ENCODE measurements around the gene MLIP.

Gene MLIP

GRCh38 chr6:54108271-54108670, 3.0 kb upstream of the MLIP start:
- no peak for TF ChIP-seq YY1 (IDR thresholded peaks at IDR 0.05; ENCODE audit: insufficient read depth, insufficient read length)
- DNase-seq (ENCODE audit: low read depth, low spot score), result no peak
- no peak overlapping the region for H3K9ac ChIP-seq (ENCODE audit: insufficient read length, low read depth)

GRCh38 chr6:54109586-54109985, 1.7 kb upstream of the MLIP start:
- H3K4me1 ChIP-seq (ENCODE audit: insufficient read depth, insufficient read length), result no peaks in the 10 kb centered on the region
- no peaks in the 10 kb centered on the region for H3K27me3 ChIP-seq (ENCODE audit: insufficient read depth, insufficient read length)
- DNase-seq (ENCODE audit: low read depth, low spot score), result no peak
- no peak for TF ChIP-seq YY1 (IDR thresholded peaks at IDR 0.05; ENCODE audit: insufficient read depth, insufficient read length)
- no peak for TF ChIP-seq SUZ12 (IDR thresholded peaks at IDR 0.05; ENCODE audit: extremely low read depth, insufficient read depth, insufficient read length)
- TF ChIP-seq ZNF274 (IDR thresholded peaks at IDR 0.05; ENCODE audit: low read depth, low read length), result no peak
- H3K36me3 ChIP-seq (ENCODE audit: insufficient read depth, insufficient read length, low read length), result no peaks in the 10 kb centered on the region
- H3K4me3 ChIP-seq (ENCODE audit: insufficient read length, low read depth), result no peak overlapping the region
- no peaks in the 10 kb centered on the region for H3K9me3 ChIP-seq (ENCODE audit: insufficient read depth, low read length)
- H3K9ac ChIP-seq (ENCODE audit: insufficient read length, low read depth), result no peak overlapping the region

More at GRCh38 chr6:54108271-54108670, 3.0 kb upstream of the MLIP start:
- Histone ChIP-seq H3K4me1 (ENCODE audit: insufficient read depth, insufficient read length) (no peaks in the 10 kb centered on the region), H3K36me3 (ENCODE audit: insufficient read depth, insufficient read length, low read length) (no peaks in the 10 kb centered on the region), H3K9me3 (ENCODE audit: insufficient read depth, low read length) (no peaks in the 10 kb centered on the region), H3K27me3 (ENCODE audit: insufficient read depth, insufficient read length) (no peaks in the 10 kb centered on the region), H3K4me3 (ENCODE audit: insufficient read length, low read depth) (no peak overlapping the region)

- no peak for DNase-seq (ENCODE audit: low read depth, low spot score)
Measured at GRCh38 chr6:54112151-54112650, 958 bp downstream of the MLIP start.

GRCh38 chr6:54114991-54115390, 3.7 kb downstream of the MLIP start:
- no peaks in the 10 kb centered on the region for H3K36me3 ChIP-seq (ENCODE audit: insufficient read depth, insufficient read length, low read length)
- no peaks in the 10 kb centered on the region for H3K4me1 ChIP-seq (ENCODE audit: insufficient read depth, insufficient read length)
- no peak overlapping the region for H3K4me3 ChIP-seq (ENCODE audit: insufficient read length, low read depth)
- TF ChIP-seq ZNF274 (IDR thresholded peaks at IDR 0.05; ENCODE audit: low read depth, low read length) (no peak), YY1 (IDR thresholded peaks at IDR 0.05; ENCODE audit: insufficient read depth, insufficient read length) (no peak), SUZ12 (IDR thresholded peaks at IDR 0.05; ENCODE audit: extremely low read depth, insufficient read depth, insufficient read length) (no peak)
- H3K9ac ChIP-seq (ENCODE audit: insufficient read length, low read depth), result no peak overlapping the region
- no peaks in the 10 kb centered on the region for H3K9me3 ChIP-seq (ENCODE audit: insufficient read depth, low read length)
- DNase-seq (ENCODE audit: low read depth, low spot score), result no peak
- H3K27me3 ChIP-seq (ENCODE audit: insufficient read depth, insufficient read length), result no peaks in the 10 kb centered on the region

More at GRCh38 chr6:54112151-54112650, 958 bp downstream of the MLIP start:
- H3K9ac ChIP-seq (ENCODE audit: insufficient read length, low read depth), result no peak overlapping the region
- H3K36me3 ChIP-seq (ENCODE audit: insufficient read depth, insufficient read length, low read length), result no peaks in the 10 kb centered on the region
- no peak overlapping the region for H3K4me3 ChIP-seq (ENCODE audit: insufficient read length, low read depth)
- H3K4me1 ChIP-seq (ENCODE audit: insufficient read depth, insufficient read length), result no peaks in the 10 kb centered on the region
- TF ChIP-seq ZNF274 (IDR thresholded peaks at IDR 0.05; ENCODE audit: low read depth, low read length) (no peak), YY1 (IDR thresholded peaks at IDR 0.05; ENCODE audit: insufficient read depth, insufficient read length) (no peak), SUZ12 (IDR thresholded peaks at IDR 0.05; ENCODE audit: extremely low read depth, insufficient read depth, insufficient read length) (no peak)
- H3K27me3 ChIP-seq (ENCODE audit: insufficient read depth, insufficient read length), result no peaks in the 10 kb centered on the region
- H3K9me3 ChIP-seq (ENCODE audit: insufficient read depth, low read length), result no peaks in the 10 kb centered on the region

GRCh38 chr6:54115966-54116365, 4.7 kb downstream of the MLIP start:
- H3K4me3 ChIP-seq (ENCODE audit: insufficient read length, low read depth), result no peak overlapping the region
- H3K9me3 ChIP-seq (ENCODE audit: insufficient read depth, low read length), result no peaks in the 10 kb centered on the region
- H3K4me1 ChIP-seq (ENCODE audit: insufficient read depth, insufficient read length), result no peaks in the 10 kb centered on the region
- DNase-seq (ENCODE audit: low read depth, low spot score), result no peak
- no peaks in the 10 kb centered on the region for H3K36me3 ChIP-seq (ENCODE audit: insufficient read depth, insufficient read length, low read length)
- TF ChIP-seq SUZ12 (IDR thresholded peaks at IDR 0.05; ENCODE audit: extremely low read depth, insufficient read depth, insufficient read length), result no peak
- TF ChIP-seq ZNF274 (IDR thresholded peaks at IDR 0.05; ENCODE audit: low read depth, low read length), result no peak
- TF ChIP-seq YY1 (IDR thresholded peaks at IDR 0.05; ENCODE audit: insufficient read depth, insufficient read length), result no peak
- H3K9ac ChIP-seq (ENCODE audit: insufficient read length, low read depth), result no peak overlapping the region
- H3K27me3 ChIP-seq (ENCODE audit: insufficient read depth, insufficient read length), result no peaks in the 10 kb centered on the region

- no peak for TF ChIP-seq SUZ12 (IDR thresholded peaks at IDR 0.05; ENCODE audit: extremely low read depth, insufficient read depth, insufficient read length)
- TF ChIP-seq ZNF274 (IDR thresholded peaks at IDR 0.05; ENCODE audit: low read depth, low read length), result no peak
- TF ChIP-seq YY1 (IDR thresholded peaks at IDR 0.05; ENCODE audit: insufficient read depth, insufficient read length), result no peak
- Histone ChIP-seq H3K36me3 (ENCODE audit: insufficient read depth, insufficient read length, low read length) (no peaks in the 10 kb centered on the region), H3K27me3 (ENCODE audit: insufficient read depth, insufficient read length) (no peaks in the 10 kb centered on the region), H3K4me3 (ENCODE audit: insufficient read length, low read depth) (no peak overlapping the region), H3K9me3 (ENCODE audit: insufficient read depth, low read length) (no peaks in the 10 kb centered on the region), H3K9ac (ENCODE audit: insufficient read length, low read depth) (no peak overlapping the region), H3K4me1 (ENCODE audit: insufficient read depth, insufficient read length) (no peaks in the 10 kb centered on the region)
- DNase-seq (ENCODE audit: low read depth, low spot score), result no peak
Measured at GRCh38 chr6:54118117-54118516, 6.9 kb downstream of the MLIP start.

- peak; percentile 3 for DNase-seq (ENCODE audit: low read depth, low spot score)
- H3K4me3 ChIP-seq (ENCODE audit: insufficient read length, low read depth), result no peak overlapping the region
- H3K4me1 ChIP-seq (ENCODE audit: insufficient read depth, insufficient read length), result no peaks in the 10 kb centered on the region
- TF ChIP-seq ZNF274 (IDR thresholded peaks at IDR 0.05; ENCODE audit: low read depth, low read length) (no peak), SUZ12 (IDR thresholded peaks at IDR 0.05; ENCODE audit: extremely low read depth, insufficient read depth, insufficient read length) (no peak), YY1 (IDR thresholded peaks at IDR 0.05; ENCODE audit: insufficient read depth, insufficient read length) (no peak)
- no peaks in the 10 kb centered on the region for H3K36me3 ChIP-seq (ENCODE audit: insufficient read depth, insufficient read length, low read length)
- no peaks in the 10 kb centered on the region for H3K27me3 ChIP-seq (ENCODE audit: insufficient read depth, insufficient read length)
- H3K9me3 ChIP-seq (ENCODE audit: insufficient read depth, low read length), result no peaks in the 10 kb centered on the region
- H3K9ac ChIP-seq (ENCODE audit: insufficient read length, low read depth), result no peak overlapping the region
Measured at GRCh38 chr6:54125493-54125892, 14.2 kb downstream of the MLIP start.
